Calu3 (cell line): ENCODE measurements around the gene NHEJ1. TPM values are rescaled to one million over a fixed set of nuclear protein-coding genes. Genes with fewer than 3 reads are reported as not detected.

Experiments
- BruUV-seq: library from RNA; stranded (reverse); fragments of 400-500 nt; replicated peaks from 2 replicates; lab custom pipeline; 2021; lab: Mats Ljungman, UMichigan
- CTCF ChIA-PET: fragments of 300-600 bp; sonication (Branson Sonifier 250); formaldehyde crosslinking; loops from one replicate; lab custom pipeline; 2022; ENCODE audit warnings: antibody characterized with exemption; lab: Charles Lee
- DNase-seq: peaks from one replicate; pipeline ENCODE4 v3.0.0; 2022
- H3K27ac Mint-ChIP-seq: one replicate; pipeline ENCODE4 v1.8.0; 2022; ENCODE audit warnings: mixed read lengths; ENCODE audit not compliant: unreplicated experiment
- H3K27me3 Mint-ChIP-seq: one replicate; pipeline ENCODE4 v1.8.0; 2022; ENCODE audit warnings: mixed read lengths; ENCODE audit not compliant: unreplicated experiment
- H3K36me3 Mint-ChIP-seq: one replicate; pipeline ENCODE4 v1.8.0; 2022; ENCODE audit warnings: mild to moderate bottlenecking, moderate library complexity, mixed read lengths; ENCODE audit not compliant: insufficient read depth, unreplicated experiment
- H3K4me1 Mint-ChIP-seq: one replicate; pipeline ENCODE4 v1.8.0; 2022; ENCODE audit warnings: mild to moderate bottlenecking, low read depth, mixed read lengths; ENCODE audit not compliant: unreplicated experiment
- H3K4me3 Mint-ChIP-seq: one replicate; pipeline ENCODE4 v1.8.0; 2022; ENCODE audit warnings: mild to moderate bottlenecking, low read depth, moderate library complexity, mixed read lengths; ENCODE audit not compliant: unreplicated experiment
- H3K9me3 Mint-ChIP-seq: one replicate; pipeline ENCODE4 v1.8.0; 2022; ENCODE audit warnings: low read depth, mixed read lengths; ENCODE audit not compliant: unreplicated experiment
- intact Hi-C: fragments of 100-400 bp; cut with micrococcal nuclease; formaldehyde crosslinking; loops from one replicate; pipeline ENCODE4 v1.10.0; 2022; ENCODE audit not compliant: unreplicated experiment
- total RNA-seq: library from RNA; stranded (reverse); gene quantifications from 2 replicates; pipeline ENCODE4 v1.2.3, GENCODE V29; 2022
- TF ChIP-seq, protein P1 (sequence below): fragments of 200-600 bp; IDR thresholded peaks from one replicate; pipeline ENCODE4 v1.8.0; 2022; ENCODE audit warnings: antibody characterized with exemption; ENCODE audit not compliant: unreplicated experiment

The NHEJ1 gene
- total RNA-seq, 1 experiment from 2014 or later, result 12.4 TPM

- TF ChIP-seq, protein P1, sequence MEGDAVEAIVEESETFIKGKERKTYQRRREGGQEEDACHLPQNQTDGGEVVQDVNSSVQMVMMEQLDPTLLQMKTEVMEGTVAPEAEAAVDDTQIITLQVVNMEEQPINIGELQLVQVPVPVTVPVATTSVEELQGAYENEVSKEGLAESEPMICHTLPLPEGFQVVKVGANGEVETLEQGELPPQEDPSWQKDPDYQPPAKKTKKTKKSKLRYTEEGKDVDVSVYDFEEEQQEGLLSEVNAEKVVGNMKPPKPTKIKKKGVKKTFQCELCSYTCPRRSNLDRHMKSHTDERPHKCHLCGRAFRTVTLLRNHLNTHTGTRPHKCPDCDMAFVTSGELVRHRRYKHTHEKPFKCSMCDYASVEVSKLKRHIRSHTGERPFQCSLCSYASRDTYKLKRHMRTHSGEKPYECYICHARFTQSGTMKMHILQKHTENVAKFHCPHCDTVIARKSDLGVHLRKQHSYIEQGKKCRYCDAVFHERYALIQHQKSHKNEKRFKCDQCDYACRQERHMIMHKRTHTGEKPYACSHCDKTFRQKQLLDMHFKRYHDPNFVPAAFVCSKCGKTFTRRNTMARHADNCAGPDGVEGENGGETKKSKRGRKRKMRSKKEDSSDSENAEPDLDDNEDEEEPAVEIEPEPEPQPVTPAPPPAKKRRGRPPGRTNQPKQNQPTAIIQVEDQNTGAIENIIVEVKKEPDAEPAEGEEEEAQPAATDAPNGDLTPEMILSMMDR, result no peak
Measured at GRCh38 chr2:219030177-219030940, 130.3 kb downstream of the NHEJ1 start.

DNA sequence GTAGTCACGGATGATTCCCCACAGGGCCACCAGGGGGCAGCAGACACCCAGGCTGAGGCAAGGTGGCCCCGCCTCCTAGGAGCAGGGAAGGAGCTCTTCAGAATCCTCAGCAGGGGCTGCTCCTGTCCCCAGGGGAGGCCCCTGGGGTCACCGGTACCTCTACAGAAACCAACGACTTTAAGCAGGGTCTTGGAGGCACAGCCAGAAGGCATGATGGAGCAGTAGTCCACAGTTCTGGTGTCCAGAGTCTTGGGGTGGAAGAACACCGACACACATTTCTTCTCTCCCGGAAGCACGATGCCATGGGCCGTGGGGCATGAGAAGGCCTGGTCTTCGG, 130.8 kb downstream of the NHEJ1 start:
- no peaks in the 10 kb centered on the region for H3K4me1 Mint-ChIP-seq
- H3K36me3 Mint-ChIP-seq, result no peaks in the 10 kb centered on the region
- no peaks in the 10 kb centered on the region for H3K9me3 Mint-ChIP-seq
- CTCF ChIA-PET, result interaction anchor here (0.6 to 3.2 kb wide), 23 partner anchors 8 to 153 kb away, joined by 3 to 71 read pairs (median 4); partner anchors contain the start of gene CFAP65
- DNase-seq, result peak; percentile 92
- no peaks in the 10 kb centered on the region for H3K27me3 Mint-ChIP-seq
- H3K4me3 Mint-ChIP-seq, result no peak overlapping the region
- TF ChIP-seq, protein P1, result peak; percentile 96
- BruUV-seq, result no TSS peak
- intact Hi-C loops, result loop anchor here (1.0 kb wide), 3 partner anchors 29 to 126 kb away; no protein-coding TSS in a partner anchor
- no peak overlapping the region for H3K27ac Mint-ChIP-seq

More at GRCh38 chr2:219030177-219030940, 130.3 kb downstream of the NHEJ1 start:
- no peaks in the 10 kb centered on the region for H3K9me3 Mint-ChIP-seq
- no TSS peak for BruUV-seq
- no peaks in the 10 kb centered on the region for H3K4me1 Mint-ChIP-seq
- CTCF ChIA-PET, result interaction anchor here (0.6 to 3.2 kb wide), 24 partner anchors 8 to 163 kb away, joined by 3 to 71 read pairs (median 4); partner anchors contain the start of gene CFAP65
- DNase-seq, result no peak
- H3K27ac Mint-ChIP-seq, result no peak overlapping the region
- H3K27me3 Mint-ChIP-seq, result no peaks in the 10 kb centered on the region
- intact Hi-C loops, result no loop called here
- H3K4me3 Mint-ChIP-seq, result no peak overlapping the region
- no peaks in the 10 kb centered on the region for H3K36me3 Mint-ChIP-seq

DNA sequence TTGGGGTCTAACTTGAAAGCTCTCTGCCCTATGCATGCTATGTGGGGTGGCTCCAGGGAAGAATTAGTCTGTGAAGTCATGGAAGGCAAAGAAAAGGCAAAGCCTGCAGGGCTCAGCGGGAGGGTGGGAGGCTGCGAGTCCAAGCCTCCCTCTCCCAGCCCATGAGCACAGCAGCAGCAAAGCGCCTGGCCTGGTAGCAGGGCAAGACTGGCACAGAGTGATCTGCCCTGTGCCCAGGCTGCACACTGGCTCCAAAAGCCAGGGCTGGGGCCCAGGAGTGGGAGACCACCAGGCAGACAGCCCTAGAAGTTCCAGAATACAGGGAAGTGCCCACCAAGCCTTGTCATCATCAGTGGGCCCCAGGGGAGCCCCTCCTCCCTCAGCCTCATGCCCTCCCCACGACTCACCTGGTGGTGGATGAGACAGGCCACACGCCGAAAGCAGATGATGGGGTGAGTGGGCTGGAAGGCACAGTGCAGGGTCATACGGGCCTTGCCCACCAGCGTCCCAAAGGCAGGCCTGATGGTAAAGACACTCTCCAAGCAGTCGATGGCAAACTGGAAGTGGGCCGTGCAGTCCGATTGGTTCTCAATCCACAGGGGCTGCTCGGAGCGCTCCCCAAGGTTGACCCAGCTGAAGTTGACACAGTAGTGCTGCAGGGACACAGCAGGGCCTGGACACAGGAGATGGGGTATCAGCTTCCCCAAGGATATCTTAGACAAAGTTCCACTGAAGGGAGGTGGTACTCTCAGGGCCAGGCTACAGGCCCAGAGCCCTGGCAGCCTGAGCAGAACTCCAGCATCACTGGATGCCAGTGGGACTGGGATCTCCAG, 131.4 kb downstream of the NHEJ1 start:
- DNase-seq, result no peak
- BruUV-seq, result no TSS peak
- TF ChIP-seq, protein P1, result no peak
- CTCF ChIA-PET, result interaction anchor here (0.6 to 3.2 kb wide), 21 partner anchors 9 to 153 kb away, joined by 3 to 71 read pairs (median 5); partner anchors contain the start of gene CFAP65
- no peak overlapping the region for H3K4me3 Mint-ChIP-seq
- H3K4me1 Mint-ChIP-seq, result no peaks in the 10 kb centered on the region
- no peak overlapping the region for H3K27ac Mint-ChIP-seq
- intact Hi-C loops, result loop anchor here (1.0 kb wide), 3 partner anchors 29 to 126 kb away; no protein-coding TSS in a partner anchor
- no peaks in the 10 kb centered on the region for H3K9me3 Mint-ChIP-seq
- H3K36me3 Mint-ChIP-seq, result no peaks in the 10 kb centered on the region
- no peaks in the 10 kb centered on the region for H3K27me3 Mint-ChIP-seq

DNA sequence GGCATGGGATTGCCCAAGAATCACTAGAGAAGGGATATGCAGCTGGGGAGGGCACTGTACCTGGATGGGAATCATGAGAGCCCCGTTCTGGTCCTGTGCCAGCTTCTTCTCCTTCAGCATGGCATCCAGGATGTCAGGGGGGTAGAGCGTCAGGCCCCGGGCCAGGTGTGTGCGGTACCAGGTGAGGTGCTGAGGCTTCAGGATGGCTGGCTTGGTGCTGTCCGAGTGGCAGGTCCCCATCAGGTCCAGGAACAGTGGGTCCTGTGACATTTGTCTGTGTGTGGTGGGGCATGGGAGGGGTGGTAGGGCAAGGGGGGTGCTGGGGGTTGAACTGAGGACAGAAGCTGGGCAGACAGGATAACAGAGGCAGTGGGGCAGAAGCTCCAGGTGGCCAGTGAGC, 132.5 kb downstream of the NHEJ1 start:
- CTCF ChIA-PET, result interaction anchor here (0.5 to 3.2 kb wide), 3 partner anchors 10 to 91 kb away, joined by 3 to 71 read pairs (median 19); no protein-coding TSS in a partner anchor
- H3K27me3 Mint-ChIP-seq, result no peaks in the 10 kb centered on the region
- intact Hi-C loops, result no loop called here

More for the DNA sequence above, 132.5 kb downstream of the NHEJ1 start:
- no peak for DNase-seq
- no peaks in the 10 kb centered on the region for H3K9me3 Mint-ChIP-seq
- no peak overlapping the region for H3K27ac Mint-ChIP-seq
- no peaks in the 10 kb centered on the region for H3K36me3 Mint-ChIP-seq
- BruUV-seq, result no TSS peak
- H3K4me1 Mint-ChIP-seq, result no peaks in the 10 kb centered on the region
- TF ChIP-seq, protein P1, result no peak
- no peak overlapping the region for H3K4me3 Mint-ChIP-seq
